ENCODE results near the gene MBD3.
A peak's percentile ranks its signal among the peaks of the same experiment; 100 is the strongest.
"Not testable (repeated sequence)": the region's sequence is repeated elsewhere in the genome, so short reads cannot be mapped to it uniquely, and the experiment has no call there.

MBD3 gene

DNA sequence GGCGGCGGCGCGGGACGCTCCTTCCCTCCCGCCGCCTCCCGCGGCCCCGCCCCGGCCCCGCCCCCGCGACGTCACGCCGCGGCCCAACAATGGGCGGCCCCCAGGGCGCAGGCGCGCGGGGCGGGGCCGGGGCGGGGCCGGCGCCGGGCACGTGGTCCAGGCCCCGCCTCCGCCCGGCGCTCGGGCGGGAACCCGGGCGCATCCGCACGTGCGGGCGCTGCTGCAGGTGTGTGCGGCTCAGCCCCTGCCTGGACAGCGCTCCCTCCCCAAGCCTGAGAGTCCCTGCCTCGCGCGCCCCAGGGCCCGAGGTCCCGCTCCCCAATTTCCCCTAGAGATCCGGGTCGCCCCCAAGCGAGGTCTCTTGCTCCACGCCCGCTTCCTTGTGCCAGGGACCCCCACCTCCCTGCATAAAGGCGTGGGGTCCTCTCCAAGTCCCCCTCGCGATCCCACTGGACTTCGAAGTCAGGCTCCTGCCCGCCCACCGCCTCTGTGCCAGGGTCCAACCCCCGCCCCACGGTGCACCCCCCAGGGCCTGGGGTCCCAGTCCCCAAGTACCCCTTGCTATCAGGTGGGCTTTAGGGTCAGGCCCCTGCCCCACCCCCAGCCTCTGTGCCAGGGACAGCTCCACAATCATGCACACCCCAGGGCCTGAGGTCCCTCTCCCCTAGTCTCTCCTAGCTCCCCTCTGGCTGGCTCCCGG lies 24.2 kb downstream of the MBD3 start, which contains the start of gene MEX3D:
TSS of gene MEX3D (minus strand) at position 6 of the 700 bp plus-strand sequence. CDS start 267 bp downstream, outside the sequence.
- peak; percentile 79 to 92 (median 87) for DNase-seq

DNA sequence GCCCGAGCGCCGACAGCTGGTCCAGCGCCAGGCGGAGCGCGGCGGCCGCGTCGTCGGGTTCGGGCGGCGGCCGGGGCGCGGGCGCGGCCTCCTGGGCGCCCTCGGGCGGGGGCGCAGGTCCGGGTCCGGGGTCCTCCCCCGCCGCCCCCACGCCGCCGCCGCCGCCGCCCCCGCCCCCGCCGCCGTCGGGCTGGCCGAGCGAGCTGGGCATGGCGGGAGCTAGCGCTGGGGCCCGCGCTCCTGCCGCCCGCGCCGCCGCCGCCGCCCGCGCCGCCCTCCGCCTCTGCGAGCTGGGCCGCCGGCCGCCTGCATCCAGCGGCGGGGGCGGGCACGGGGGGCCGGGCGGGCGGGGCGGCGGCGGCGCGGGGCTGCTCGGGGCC lies 24.8 kb downstream of the MBD3 start:
- DNase-seq = peak in 1 of 3 experiments; percentile 25

DNA sequence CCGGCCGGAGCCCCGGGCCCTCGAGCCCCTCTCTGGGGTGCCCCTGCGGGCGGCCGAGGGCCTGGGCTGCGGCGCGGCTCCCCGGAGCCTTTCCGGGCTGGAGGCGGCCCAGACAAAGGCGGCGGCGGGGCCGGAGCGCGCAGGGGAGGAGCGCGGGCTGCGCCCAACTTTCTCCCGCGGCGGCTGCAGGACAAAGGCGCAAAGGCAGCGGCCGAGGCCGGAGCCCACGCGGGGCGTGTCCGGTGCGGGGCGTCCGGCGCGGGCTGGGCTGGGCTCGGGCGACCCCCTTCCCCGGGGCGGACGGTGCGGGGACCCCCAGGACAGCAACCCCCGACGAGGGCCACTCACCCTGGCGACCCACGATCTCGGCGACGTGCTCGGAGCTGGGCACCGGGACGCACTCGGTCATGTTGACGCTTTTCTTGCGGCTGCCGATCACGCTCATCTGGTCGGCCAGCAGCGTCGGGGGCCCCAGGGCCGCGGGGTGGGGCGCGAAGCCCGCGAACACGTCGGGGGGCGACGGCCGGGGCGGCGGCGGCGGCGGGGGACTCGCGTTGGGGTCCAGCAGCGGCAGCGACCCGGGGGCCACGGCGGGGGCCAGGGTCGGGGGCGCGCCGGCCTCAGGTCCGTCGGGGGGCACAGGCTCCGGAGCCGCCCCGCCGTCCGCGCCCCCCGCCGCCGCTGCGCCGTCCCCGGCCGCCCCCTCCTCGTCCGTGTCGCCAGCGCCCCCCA lies 25.4 kb downstream of the MBD3 start:
- peak in 2 of 3 experiments; percentile 65 to 74 for DNase-seq

DNA sequence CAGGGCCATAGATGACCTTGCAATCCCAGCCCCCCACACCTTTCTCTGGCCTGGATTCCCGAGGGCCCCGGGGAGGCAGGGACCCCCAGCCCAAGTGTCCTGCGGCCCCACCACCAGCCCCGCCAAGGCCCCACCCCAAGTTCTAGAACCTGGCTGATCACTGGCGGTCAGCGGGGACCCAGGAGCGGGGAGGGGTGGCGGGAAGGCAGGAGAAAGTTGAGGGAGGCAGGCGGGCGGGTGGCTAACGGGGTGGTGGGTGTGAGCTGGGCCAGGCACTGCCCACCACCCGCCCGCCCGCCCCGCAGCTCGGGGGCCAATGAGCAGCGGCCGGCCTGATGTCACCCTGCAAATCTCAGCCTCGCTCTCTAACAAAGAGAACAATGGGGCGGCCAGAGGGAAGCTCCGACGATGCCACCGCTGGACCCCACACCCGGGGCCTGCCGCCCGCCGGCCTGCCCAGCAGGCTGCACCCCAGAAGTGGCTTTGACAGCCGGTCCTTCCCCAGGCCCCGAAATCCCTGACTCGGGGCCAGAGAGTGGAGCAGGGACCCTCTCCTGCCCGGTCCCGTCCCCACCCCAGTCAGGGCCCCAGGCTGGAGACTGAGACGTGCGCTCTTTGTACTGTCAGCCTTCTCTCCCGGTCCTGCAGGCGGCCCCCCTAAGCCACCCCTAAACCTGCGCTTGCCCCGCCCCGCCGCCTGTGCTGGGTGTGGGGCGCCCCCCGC lies 26.1 kb downstream of the MBD3 start:
- DNase-seq = peak; percentile 71 to 90 (median 87)

DNA sequence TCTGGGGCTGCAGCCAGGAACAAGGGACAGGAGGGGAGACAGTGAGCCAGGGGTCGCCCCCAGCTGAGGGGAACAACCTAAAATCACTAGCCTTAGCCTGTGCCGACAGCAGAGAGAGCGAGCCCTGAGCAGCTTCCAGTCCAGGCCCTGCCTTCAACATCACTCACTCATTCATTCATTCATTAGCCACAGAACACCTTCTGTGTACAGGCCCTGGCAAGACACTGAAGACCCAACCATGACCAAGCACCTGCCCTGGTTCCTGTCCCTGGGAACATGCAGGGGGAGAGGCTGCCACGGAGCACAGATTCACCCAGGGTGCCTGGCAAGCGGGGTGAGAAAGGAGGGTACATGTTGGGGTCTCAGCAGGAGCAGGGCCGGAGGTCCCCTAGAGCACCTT lies 29.4 kb downstream of the MBD3 start:
- DNase-seq = no peak

DNA sequence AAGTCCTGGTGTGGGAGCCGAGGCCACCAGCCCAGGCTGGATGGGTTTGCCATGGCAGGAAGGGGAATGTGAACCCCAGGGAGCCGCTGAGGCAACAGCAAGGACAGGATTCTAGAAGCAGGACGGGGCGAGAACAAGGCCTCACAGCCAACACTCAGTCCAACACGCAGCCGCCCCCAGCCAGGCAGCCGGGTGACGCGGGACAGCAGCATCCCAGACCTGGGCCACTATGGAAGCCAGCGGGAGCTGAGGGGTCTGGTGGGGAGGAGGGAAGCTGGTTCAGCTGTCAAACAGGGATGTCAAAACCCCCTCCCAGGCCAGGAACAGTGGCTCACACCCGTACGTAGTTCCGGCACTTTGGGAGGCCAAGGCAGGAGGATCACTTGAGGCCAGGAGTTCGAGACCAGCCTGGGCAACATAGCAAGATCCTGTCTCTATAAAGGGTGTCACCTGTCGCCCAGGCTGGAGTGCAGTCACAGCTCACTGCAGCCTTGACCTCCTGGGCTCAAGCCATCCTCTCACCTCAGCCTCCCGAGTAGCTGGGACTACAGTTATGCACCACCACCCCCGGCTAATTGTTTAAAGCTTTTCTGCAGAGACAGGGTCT lies 31.3 kb downstream of the MBD3 start:
- DNase-seq = no peak

DNA sequence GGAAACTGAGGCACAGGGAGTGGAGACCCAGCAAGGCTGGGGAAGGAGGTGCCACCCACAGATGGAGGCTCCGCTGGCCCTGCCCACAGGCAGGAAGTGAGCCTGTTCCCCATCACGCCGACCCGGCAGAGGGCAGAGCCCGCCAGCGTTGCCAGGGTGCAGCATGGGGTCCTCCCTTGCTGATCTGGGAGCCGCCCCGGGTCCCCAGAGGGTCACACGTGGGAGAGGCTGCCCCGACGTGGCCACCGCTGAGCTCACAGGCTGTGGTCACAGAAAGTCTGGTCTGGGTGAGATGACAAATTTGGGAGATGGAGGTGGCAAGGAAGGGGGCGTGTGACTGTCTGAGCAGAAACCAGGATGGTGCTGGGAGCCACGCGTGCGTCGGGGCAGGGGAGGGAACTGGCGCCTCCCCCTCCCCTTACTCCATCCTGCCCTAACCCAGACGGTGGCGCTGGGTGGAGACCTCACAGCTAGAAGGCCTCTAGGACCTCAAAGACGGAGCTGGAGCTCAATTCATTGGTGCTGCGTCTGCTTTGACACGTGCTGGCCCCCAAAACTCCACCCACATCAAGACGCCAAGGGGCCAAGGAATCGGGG lies 32.3 kb downstream of the MBD3 start:
- DNase-seq = no peak

DNA sequence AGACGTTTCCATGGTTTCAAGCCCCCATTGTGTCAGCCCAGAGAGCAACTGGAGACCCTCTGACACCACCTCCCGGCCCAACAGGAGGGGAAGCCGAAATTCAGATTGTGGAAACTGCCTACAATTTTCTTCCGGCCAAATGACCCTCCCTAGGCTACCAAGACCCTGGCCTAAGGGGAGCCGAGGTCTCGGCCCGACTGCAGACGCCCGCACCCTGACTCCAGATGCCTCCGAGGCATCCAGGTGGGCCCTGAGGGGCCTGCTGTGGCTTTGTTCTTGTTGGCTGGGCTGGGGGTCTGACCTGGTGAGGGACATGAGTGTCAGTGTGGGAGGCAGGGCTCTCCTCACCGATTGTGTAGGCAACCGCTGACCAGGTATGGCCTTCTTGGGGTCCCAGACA lies 34.1 kb downstream of the MBD3 start:
- DNase-seq = no peak

DNA sequence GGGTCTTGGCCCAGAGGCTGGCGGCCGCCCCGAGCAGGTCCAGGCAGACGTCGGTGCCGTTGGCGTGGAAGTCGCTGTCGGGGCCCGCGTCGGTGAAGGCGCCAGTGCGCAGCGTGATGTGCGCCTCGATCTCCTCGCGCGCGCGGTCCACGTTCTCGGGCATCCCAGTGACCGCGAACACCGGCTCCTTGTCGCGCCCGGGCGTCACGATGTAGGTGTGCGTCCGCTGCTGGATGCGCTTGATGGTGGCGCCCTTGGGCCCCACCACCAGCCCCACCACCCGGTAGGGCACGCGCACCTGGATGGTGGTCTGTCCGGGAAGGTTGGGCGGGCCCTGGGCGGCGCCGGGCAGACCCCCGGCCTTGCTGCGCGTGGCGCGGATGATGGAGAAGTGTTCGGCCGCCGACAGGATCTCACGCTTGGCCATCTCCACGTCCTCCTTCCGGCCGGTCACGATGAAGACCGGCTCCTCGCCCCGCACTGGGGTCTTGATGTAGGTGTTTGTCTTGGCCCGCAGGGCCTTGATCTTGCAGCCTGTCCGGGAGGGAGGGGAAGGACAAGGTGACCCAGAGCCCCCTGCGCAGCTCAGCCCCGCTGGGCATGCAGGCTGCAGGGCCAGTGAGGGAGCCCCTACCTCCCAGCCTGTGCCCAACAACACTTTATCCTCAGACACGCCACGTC lies 36.1 kb downstream of the MBD3 start:
- DNase-seq = no peak

DNA sequence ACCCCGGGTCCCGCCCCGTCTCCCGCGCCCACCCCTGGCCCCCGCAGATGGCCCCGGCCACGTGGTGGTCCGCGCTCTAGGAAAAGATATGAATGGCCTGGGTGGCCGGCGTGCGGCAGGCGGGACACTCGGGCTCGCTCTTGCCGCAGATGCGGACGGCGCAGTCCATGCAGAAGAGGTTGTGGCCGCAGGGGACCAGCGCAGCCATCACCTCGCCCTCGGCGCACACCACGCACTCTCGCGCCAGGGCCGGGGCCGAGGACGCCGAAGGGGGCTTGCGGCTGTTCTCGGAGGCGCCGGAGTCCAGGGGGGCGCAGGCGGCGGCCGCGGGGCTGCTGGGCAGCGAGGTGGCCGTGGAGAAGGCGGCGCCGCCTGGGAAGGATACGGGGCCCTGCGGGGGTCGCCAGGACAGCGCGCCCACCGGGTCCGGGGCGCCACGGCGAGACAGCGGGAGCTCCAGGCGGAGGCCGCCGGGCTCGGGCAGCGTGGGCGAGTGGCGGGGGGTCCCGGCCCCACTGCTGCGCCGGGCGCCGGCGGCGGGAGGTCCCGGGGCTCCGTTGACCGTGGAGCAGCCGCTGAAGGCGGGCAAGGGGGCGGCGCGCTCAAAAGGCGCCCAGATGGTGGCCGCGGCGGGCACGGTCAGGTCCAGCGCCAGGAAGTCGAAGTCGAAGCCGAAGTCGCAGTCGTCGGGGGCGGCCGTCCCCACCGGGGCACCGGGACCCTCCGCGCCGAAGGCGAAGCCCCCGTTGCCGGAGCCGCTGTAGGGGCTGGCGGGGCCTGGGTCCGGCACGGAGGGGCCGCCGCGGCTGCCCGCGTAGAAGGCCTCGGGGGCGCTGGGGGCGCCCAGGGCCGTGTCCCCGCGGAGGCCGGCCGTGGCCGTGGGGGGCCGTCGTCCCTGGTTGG lies 36.9 kb downstream of the MBD3 start:
- DNase-seq = no peak

DNA sequence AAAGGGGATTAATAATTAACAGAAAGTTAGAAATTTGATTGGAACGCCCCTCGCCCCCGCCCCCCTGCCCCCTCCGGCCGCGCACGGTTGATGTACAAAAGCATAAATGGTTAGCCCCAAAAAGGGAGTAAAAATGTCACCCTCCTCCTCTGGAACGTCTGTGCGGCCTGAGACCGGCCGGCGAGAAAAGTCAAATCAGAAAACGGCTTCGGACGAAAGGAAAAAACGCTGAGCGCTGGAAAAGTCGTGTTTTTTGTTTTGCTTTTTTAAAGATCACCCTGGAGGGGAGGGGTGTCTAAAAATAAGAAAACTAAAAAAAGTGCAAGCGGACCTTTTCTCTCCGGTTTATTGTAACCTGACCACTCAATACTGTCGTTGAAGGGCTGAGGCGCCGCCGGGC lies 37.7 kb downstream of the MBD3 start:
- no peak for DNase-seq

DNA sequence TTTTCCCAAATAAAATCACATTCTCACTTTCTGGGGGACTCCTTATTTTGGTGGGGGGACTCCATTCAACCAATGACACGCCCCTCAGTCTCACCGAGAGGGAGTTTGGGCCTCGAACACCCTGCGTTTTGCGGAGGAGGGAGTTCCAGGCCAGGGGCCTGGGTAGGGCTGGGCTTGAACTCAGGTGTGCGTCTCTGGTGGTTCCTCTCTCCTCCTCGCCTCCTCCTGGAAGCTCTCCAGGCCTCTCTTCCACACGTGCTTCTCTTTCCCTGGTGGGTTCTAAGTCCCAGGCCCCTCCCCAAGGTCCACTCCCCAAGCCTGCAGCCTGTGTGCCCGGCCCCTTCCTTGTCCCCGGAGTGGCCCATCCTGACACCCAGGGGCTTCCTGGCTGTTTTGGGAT lies 39.2 kb downstream of the MBD3 start:
- DNase-seq = no peak

DNA sequence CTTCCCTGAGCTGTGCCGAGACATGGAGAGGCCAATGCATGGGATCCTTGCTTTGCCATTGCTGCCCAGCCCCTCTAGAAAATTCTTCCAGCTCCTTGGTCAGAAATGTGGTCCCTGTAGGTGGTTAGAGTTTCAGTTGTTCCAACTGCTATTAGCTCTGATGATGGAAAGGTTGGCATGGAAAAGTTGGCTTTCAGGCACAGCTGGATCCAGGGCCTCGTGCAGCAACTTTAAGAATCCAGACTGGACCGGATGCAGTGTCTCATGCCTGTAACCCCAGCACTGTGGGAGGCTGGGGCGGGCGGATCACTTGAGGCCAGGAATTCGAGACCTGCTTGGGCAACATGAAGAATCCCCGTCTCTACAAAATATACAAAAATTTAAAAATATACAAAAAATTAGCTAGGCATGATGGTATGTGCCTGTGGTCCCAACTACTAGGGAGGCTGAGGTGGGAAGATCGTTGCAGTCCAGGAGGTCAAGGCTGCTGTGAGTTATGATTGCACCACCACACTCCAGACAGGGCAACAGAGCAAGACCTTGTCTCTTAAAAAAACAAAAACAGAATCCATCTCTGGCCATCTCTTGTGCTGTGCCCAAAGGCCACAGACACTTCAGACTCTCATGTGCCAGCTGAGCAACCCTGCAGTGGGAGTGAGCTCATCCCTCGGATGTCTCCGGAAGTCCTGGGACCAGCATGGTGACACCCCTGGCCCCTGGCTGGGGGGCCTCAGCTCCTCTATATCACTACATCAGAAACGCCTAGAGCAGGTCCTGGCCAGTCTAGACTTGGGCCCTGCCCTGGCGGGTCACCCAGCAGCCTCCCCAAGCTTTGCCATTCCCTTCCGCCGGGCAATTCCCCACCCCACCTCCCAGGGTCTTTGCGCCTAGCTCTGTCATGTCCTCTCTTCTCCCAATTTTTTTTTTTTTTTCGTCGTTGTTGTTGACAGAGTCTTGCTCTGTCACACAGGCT lies 41.3 kb downstream of the MBD3 start:
- DNase-seq = no peak

DNA sequence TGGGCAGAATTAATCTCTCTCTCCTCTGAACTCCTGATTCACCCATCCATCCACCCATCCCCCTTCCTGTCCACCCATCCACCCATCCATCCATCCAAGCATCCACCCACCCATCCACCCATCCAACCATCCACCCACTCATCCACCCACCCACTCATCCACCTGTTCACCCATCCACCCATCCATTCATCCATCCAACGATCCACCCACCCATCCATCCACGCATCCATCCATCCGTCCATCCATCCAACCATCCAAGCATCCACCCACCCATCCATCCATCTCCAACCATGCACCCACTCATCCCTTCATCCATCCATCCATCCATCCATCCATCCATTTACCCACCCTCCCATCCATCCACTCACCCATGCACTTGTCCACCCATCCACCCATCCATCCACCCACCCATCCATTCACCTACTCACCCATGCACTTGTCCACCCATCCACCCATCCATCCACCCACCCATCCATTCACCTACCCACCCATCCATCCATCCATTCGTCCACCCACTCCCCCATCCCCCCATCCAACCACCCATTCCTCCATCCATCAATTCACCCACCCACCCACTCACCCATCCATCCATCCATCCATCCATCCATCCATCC lies 43.2 kb downstream of the MBD3 start:
- no peak for DNase-seq

DNA sequence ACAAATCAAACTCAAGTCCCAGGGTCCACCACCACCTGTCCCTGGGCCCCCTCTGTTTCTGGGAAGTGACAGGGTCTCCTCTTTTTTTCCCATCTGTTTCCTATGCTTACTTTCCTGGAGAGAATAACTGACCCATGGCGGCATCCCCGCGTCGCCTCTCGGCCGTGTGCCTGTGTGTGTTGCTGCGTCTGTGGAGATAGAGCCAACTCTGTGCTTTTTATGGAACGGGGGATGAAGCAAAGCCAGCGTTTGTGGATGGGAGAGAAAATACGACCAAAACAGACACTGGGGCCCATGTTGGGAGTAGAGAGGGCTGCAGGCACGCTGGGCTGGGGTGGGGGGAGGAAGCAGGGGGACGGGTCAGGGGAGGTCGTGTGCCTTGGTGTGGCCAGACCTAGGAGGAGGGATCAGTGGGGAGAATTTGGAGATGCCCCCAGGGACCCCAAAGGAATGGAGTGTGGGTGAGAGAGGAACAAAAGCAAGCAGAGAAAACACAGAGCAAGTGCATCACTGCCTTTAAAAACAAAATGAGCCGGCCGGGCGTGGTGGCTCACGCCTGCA lies 52.2 kb downstream of the MBD3 start:
- no peak for DNase-seq

DNA sequence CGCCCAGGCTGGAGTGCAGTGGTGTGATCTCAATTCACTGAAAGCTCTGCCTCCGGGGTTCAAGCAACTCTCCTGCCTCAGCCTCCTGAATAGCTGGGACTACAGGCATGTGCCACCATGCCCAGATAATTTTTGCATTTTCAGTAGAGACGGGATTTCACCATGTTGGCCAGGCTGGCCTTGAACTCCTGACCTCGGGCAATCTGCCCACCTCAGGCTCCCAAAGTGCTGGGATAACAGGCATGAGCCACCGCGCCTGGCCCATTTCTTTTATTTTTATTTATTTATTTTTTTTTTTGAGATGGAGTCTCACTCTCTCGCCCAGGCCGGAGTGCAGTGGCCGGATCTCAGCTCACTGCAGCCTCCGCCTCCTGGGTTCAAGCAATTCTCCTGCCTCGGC lies 52.9 kb downstream of the MBD3 start:
- not testable (repeated sequence) for DNase-seq

DNA sequence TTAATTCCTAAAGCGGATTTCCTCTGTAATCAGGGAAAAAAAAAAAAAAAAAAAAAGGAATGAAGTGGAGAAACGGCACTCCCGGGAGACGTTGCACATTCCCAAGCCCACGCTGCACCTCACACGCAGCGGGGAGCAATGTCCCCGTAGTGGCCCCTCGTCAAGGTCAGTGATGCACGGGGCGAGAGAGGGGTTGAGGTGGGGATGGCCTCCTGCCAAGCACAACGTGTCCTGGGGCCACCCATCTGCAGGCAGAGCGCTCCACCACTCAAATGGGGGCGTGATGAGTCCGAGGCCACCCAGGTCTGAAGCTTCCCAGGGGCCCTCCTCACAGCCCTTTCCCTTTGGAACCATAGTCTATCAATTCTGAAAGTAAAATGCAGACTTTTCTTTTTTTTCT lies 53.7 kb downstream of the MBD3 start:
- no peak for DNase-seq

DNA sequence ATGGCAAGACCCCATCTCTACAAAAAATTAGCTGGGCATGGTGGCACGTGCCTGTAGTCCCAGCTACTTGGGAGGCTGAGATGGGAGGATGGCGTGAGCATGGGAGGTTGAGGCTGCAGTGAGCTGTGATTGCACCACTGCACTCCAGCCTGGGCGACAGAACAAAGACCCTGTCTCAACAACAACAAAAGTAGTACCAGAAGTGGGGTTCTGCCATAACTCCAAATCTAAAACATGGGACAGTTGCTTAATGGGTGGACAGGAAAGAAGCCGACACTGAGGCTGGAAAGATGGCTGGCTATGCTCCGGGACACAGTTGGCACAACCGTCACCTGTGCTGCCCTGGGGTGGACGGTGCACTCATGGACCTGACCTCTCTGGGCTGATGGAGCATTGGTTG lies 57.0 kb downstream of the MBD3 start:
- not testable (repeated sequence) for DNase-seq

DNA sequence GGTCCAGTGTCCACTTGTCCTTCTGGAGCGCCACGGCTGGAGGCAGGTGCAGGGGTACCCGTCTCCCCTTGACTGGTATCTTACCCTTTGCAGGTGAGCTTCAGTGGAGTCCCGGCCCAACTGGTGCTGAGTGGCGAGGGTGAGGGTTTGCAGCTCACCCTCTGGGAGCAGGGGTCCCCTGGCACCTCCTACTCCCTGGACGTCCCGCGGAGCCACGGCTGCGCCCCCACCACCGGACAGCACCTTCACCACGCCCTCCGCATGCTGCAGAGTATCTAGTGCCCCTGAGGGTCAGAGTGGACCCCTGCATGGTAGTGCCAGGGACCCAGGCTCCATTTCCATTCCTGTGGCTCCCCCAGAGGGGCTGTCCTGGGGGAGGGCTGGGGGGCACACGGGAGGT lies 57.7 kb downstream of the MBD3 start:
- DNase-seq = no peak

Measured in NCI-H1417 (cell line).